PFSK-1 (cell line): ENCODE data around the gene GDPD3.

Source experiments
- FOXP2 ChIP-seq: optimal IDR thresholded peaks from 2 replicates; pipeline ENCODE3; 2011; ENCODE audit warnings: borderline replicate concordance, control low read depth, inconsistent platforms; ENCODE audit not compliant: insufficient read depth; ENCODE audit errors: extremely low read length, extremely low read depth
- POLR2AphosphoS5 ChIP-seq: IDR thresholded peaks from 2 replicates; pipeline ENCODE4 v1.6.1; 2012; ENCODE audit warnings: low read depth, mild to moderate bottlenecking, control low read depth, low read length, moderate library complexity
- REST ChIP-seq, 2 experiments: IDR thresholded peaks; 2 replicates each; pipeline versions ENCODE4 v1.6.1 to v1.8.0; 2011 to 2012; ENCODE audit warnings: low read depth in 2 of 2, low read length in 2 of 2, control low read depth in 1 of 2, inconsistent platforms in 1 of 2, mild to moderate bottlenecking in 1 of 2, moderate library complexity in 1 of 2; ENCODE audit not compliant: insufficient read depth in 1 of 2
- SIN3A ChIP-seq: IDR thresholded peaks from 2 replicates; pipeline ENCODE4 v1.6.1; 2012; ENCODE audit warnings: mild to moderate bottlenecking, low read length, moderate library complexity, borderline replicate concordance; ENCODE audit not compliant: insufficient read depth
- TAF1 ChIP-seq: IDR thresholded peaks from 2 replicates; pipeline ENCODE4 v1.6.1; 2012; ENCODE audit warnings: low read length, control low read depth, borderline replicate concordance; ENCODE audit not compliant: insufficient read depth

- no peak for TF ChIP-seq POLR2AphosphoS5
- no peak for TF ChIP-seq TAF1
- TF ChIP-seq REST (IDR thresholded peaks at IDR 0.05; ENCODE audit: insufficient read depth in 1 of 2, low read depth in 2 of 2, low read length in 2 of 2): no peak
- TF ChIP-seq SIN3A: no peak
- no peak for TF ChIP-seq FOXP2
Measured at GRCh38 chr16:30157214-30157613, 43.9 kb upstream of the GDPD3 start.
